Tibial nerve (tissue), 4 donors: ENCODE measurements around the gene TENM4.

Experiments
- EP300 ChIP-seq, 2 donors: sonication (generic); formaldehyde crosslinking; IDR thresholded peaks; one replicate each; pipeline ENCODE4 v1.6.1; 2017; ENCODE audit warnings: antibody characterized with exemption in 2 of 2, mild to moderate bottlenecking in 1 of 2
- TF ChIP-seq, protein P1 (sequence below), 5 experiments: fragments of 200-600 bp in 3 of 5; fragments of 450-650 bp in 2 of 5; sonication (generic) in 3 of 5; IDR thresholded peaks; one replicate each; pipeline ENCODE4 v1.5.1; 2016 to 2019; ENCODE audit warnings: antibody characterized with exemption in 5 of 5, mild to moderate bottlenecking in 3 of 5, moderate library complexity in 2 of 5

GRCh38 chr11:79287952-79288351 lies 152.9 kb downstream of the TENM4 start:
- TF ChIP-seq, protein P1, sequence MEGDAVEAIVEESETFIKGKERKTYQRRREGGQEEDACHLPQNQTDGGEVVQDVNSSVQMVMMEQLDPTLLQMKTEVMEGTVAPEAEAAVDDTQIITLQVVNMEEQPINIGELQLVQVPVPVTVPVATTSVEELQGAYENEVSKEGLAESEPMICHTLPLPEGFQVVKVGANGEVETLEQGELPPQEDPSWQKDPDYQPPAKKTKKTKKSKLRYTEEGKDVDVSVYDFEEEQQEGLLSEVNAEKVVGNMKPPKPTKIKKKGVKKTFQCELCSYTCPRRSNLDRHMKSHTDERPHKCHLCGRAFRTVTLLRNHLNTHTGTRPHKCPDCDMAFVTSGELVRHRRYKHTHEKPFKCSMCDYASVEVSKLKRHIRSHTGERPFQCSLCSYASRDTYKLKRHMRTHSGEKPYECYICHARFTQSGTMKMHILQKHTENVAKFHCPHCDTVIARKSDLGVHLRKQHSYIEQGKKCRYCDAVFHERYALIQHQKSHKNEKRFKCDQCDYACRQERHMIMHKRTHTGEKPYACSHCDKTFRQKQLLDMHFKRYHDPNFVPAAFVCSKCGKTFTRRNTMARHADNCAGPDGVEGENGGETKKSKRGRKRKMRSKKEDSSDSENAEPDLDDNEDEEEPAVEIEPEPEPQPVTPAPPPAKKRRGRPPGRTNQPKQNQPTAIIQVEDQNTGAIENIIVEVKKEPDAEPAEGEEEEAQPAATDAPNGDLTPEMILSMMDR (IDR thresholded peaks at IDR 0.05) = no peak
- TF ChIP-seq EP300 (IDR thresholded peaks at IDR 0.05) = no peak
